Fibroblast of peridontal ligament (primary cell): ENCODE results near the gene ALG2.
A peak's percentile ranks its signal among the peaks of the same experiment; 100 is the strongest.

ENCODE experiments used
- DNase-seq: peaks from one replicate; pipeline ENCODE4 v3.0.0-alpha.2; 2010; ENCODE audit errors: extremely low read depth

The ALG2 gene, protein sequence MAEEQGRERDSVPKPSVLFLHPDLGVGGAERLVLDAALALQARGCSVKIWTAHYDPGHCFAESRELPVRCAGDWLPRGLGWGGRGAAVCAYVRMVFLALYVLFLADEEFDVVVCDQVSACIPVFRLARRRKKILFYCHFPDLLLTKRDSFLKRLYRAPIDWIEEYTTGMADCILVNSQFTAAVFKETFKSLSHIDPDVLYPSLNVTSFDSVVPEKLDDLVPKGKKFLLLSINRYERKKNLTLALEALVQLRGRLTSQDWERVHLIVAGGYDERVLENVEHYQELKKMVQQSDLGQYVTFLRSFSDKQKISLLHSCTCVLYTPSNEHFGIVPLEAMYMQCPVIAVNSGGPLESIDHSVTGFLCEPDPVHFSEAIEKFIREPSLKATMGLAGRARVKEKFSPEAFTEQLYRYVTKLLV

DNA sequence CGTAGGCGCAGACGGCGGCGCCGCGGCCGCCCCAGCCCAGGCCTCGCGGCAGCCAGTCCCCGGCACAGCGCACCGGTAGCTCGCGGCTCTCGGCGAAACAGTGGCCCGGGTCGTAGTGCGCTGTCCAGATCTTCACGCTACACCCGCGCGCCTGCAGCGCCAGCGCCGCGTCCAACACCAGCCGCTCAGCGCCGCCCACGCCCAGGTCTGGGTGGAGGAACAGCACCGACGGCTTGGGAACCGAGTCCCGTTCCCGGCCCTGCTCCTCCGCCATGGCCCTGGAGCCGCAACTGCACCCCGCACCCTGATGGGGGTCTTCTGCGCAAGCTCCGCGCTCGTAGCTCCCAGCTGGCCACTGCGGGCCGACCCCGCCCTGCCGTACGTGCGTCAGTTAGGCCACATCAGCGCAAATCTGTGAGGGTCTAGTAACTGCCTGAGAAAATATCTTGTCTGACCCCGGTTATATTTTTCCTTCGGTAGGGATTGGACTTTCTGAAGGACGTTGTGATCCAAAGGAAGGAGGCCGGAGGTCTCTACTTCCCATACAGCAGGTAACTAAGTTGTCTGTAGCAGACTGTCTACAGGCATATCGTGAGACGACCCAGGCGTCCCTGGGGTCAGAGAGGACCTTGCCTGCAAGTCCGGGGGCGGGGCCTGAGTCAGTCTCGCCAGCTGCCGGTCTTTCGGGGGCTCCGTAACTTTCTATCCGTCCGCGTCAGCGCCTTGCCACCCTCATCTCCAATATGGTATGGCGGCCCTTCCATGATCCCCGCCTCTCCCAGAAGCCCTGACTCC is at the start of gene ALG2, which contains the start of gene SEC61B:
Gene ALG2, minus strand, starts transcription at position 322 of the 795 bp plus-strand sequence. Its CDS starts 48 bp downstream, at position 274.
Gene SEC61B, plus strand, starts transcription at position 662 of the 795 bp plus-strand sequence. Its CDS starts 82 bp downstream, at position 744.
- DNase-seq, result peak; percentile 96

DNA sequence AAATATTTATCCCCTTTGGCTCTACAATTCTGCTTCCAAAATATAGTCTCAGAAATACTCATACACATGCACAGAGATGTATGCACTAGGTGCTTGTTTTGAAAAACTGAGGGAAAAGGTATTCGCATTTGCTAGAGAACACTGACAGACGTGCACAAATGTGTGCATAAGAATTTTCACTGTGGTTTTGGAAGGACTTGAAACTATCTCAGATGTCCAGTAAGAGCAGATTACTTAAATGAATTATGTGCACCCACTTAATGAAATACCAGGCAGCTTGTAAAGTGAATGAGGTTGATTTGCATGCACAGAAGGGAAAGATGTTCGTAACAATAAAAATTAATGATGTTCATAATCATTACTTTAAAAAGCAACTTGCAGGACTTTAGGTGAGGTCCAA is 48.7 kb upstream of the ALG2 start:
- no peak for DNase-seq

DNA sequence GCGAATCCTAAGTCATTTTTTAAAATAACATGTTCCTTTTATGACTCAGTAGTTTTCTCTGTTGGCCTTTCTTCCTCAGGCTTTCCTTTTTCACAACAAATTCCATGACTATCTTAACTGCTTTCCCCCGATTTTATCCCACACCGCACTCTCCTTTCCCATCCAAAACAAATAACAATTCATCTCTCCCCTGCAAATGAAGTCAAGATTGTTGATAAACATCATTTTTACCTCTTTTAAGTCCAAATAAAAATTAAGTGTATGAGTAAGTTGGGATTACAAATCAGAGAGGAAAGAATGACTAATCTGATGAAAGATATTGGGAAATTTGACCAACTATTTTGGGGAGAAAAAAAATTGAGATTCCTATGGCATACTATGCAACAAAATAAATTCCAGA is 47.7 kb upstream of the ALG2 start:
- peak; percentile 87 for DNase-seq

DNA sequence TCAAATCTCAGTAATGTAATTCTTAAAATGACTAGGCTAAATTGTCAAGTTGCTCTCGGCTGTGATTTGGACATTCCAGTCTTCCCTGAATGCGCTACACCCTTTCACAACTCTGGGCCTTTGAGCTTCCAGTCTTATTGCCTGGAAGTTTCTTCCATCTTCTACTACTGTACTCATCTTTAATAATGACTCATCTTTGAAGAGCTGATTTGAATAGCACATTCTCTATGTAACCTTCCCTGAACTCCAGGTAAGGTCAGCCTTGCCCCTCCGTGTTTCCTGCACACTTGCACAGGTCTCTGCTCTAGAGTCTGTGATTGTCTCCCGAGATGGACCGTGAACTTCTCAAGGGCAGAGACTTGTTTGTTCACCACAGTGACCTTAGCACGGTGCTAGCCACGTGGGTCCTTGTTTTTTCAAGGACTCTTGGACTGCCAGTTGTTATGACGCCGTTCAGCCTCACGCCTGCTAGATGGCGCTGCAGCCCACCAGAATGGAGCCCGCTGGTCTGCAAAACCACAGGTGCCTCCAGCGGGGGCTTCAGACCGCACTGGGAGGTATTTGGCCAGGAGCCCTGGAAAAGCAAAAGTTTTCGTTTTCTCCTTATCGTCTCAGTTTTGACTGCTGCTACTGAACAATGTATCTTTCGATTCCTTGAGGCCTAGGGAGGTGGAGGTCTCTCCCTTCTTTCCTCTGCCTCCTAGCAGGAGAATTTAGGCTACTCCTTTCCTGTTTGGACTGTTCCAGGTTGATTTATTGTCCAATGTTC is 44.7 kb upstream of the ALG2 start:
- DNase-seq, result peak; percentile 79

DNA sequence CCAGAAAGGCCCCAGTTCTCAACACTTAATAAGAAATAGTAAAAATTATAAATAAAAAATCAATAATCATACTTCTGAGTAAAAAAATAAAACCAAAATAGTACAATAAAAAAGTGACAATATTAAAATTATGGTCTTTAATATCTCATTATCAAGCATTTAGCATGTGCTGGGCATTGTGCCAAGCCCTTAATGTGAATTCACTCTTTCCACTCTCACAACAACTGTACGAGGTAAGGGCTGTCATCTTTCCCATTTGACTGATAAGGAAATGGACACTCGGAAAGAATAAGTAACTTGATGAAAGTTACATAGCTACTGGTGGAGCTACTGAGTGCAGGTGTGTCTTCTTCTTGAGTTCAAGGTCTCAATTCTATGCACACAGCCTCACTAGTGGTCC is 43.9 kb upstream of the ALG2 start:
- DNase-seq, result no peak

DNA sequence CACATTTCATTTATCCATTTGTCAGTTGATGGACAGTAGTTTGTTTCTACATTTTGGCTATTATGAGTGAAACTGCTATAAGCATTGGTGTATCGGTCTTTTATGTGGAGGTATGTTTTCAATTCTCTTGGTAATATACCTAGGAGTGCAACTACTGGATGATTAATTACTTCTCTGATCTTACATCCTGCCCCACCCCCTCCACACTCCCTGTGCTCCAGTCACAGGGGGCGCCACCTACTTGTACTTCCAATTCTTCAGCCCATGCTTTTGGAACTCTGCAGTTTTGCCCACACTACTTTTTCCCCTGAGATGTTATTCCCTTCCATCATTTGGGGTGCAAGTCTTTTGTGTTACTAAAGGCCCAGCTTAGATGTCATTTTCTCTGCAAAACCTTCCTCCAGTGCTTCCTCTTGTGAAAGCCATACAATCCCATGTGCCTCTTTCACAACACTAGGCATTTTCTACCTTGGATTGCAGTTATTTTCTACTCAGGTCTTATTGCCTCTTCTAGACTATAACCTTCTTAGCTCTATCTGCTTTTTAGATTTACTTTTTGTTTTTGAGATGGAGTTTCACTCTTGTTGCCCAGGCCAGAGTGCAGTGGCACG is 42.4 kb upstream of the ALG2 start:
- DNase-seq, result peak; percentile 14

DNA sequence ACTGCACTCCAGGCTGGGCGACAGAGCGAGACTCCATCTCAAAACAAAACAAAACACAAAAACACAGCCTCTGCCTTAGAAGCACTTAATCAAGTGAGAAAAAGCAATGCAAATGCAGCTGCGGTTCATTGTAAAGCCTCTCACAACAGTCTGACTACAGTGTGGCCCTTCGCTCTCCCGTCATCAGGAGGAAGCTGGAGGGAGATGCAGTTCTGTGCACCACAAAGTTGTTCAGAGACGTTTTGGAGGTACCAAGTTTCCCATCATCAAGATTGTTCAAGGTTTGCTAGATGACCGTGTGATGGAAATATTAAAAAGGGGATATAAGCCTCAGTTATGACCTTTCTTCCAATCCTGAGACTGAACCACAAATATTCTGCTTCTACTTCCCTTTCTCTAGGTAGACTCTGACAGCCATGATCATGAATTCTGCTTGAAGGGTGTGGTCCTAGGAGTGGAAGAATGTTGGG is 41.2 kb upstream of the ALG2 start:
- DNase-seq, result no peak

DNA sequence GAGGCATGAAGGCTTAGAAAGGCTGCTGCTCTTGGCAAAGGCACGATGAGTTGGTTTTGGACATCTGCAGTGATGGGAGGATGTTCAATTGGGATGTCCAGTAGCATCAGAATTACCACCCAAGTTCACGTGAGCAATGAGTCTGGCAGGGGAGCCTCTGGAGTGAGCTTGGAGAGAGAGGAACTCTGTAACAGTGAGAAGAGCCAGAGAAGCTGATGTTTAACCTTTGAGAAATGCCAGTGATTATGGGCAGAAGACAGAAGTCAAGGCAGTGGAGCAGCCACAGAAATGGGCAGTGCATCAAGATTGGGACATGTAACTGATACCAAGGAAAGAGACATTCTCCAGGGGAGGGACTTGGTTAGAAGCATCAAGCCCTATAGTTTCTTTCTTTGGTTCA is 40.2 kb upstream of the ALG2 start:
- DNase-seq, result no peak

DNA sequence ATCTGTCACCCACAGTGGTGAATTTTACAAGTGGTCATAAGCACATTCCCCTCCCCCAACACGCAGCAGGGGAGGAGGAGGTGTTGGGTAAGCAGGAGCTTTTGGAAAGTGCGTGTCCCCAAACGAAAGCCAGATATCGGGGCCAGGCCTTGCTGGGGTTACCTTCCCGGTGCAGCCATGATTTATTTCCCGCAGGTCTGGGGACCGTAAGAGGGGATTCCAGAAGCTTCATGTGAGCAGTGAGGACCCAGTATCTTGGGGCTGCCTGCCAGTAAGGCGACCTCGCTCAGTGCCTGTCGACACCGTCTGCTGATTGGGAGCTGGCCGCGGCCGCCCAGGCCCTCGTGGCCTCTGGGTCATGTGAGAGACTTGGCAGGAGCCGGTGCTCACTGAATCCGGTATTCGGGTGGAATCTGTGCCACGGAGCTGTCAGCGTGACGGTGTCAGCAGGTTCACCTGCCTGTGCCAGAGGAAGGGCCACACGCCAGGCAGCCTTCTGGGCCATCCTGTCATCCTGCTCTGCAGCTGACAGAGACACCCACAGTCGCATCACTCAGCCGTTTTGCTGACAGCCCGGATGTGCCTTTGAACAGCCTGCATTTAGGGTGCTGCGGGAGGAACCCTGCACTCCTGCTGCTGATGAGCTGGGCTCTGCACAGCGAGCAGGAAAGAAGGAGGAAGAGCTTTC is 37.6 kb upstream of the ALG2 start:
- DNase-seq, result peak; percentile 21

DNA sequence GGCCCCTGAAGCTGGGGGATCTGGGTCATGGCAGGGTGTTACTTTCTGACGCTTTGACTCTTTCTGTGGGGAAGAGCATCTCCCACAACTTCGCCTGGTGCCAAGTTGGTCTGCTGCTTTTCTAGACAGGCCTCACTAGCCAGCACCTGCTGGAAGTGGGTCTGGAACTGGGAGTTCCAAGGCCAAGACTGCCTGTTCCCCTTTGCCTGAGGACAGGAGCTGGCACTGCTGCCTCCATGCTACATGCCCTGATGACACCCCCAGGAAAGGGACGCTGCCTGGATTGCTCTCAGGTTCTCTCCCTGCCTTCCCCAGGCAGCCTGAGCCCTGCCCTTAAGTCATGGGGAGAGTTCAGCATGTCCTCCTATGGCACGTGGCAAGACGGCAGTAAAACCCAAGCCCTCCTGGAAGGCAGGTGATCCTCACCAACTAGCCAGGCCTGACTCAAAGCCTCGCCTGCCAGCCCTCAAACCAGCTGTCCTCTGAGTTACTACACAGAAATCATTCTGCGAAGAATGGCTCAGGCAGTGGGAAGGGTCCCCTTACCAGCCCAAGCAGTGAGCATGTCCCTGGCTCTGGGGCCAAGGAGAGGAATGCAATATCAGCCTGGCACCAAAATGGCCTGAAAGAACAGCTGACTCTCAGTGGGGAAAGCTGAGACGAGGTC is 36.1 kb upstream of the ALG2 start:
- no peak for DNase-seq

DNA sequence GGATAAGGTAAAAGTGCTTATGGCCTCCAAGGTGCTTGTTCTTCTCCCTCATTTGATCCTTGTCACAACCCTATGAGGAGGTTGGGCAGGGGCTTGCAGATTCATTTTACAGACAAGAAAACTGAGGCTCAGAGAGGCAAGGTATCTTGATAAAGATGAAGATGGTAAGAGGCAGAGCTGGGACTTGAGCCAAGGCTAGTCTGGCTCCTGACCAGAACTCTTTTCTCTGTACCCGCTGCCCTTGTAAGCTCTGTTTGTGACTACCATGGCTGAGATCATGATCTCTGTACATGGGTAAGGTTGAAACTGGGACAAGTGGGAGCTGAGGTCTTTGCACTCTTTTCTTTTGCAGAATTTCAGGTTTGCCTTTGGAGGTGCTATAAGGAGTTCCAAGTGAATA is 33.9 kb upstream of the ALG2 start:
- no peak for DNase-seq

DNA sequence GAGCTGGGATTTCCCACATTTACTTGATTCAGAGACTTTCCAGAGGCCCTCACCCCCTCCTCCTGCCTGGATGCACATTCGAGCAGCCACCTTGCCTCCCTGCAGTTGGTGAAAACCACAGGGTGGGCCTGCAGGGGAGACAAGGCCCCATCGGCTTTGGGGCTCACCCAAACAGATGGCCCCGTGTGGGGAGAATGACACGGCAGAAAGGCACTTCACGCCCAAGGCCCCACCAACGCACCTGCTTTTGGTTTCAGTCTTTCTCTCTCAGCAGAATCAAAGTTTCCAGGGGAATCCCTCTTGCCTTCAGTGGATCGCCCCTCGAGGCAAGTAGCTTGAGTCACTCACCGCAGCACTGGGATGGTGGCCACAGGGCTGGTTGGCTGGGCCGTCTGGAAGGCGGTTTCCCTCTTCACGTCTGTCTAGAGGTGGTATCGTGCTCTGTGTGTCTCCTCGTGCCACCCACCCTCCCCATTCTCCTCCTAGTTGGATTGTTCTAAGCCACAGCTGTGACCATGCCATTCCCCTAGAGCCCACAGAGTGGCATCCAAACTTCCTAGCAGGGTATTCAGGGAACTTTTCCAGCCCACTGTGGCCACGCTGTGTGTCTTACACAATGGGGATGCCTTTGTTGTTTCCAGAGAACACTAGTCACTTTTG is 32.2 kb upstream of the ALG2 start:
- DNase-seq, result no peak

DNA sequence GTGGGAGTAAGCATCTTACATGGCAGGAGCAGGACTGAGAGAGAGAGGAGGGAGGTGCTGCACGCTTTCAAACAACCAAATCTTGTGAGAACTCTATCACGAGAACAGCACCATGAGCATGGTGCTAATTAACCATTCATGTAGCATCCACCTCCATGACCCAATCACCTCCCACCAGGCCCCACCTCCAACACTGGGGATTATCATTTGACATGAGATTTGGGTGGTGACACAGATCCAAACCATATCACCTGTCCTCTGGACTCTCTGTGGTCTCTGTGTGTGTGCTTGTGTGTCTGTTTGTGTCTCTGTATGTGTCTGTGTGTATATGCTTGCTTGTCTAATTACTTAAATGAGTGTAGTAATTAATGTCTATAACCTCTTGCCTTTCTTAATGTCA is 31.4 kb upstream of the ALG2 start:
- no peak for DNase-seq

DNA sequence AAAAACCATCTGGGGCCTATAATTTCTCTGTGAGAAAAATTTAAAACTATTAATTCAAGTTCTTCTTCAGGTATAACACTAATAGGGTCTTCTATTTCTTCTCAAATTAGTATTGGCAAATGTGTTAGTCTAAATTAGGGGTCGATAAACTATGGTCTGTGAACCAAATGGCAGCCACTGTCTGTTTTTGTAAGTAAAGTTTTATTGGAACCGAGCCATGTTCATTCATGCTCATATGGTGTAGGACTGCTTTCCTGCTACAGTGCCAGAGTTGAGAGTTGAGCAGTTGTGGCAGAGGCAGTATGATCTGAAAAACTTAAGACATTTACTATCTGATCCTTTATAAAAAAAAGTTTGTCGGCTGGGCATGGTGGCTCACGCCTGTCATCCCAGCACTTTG is 29.4 kb upstream of the ALG2 start:
- DNase-seq, result no peak

DNA sequence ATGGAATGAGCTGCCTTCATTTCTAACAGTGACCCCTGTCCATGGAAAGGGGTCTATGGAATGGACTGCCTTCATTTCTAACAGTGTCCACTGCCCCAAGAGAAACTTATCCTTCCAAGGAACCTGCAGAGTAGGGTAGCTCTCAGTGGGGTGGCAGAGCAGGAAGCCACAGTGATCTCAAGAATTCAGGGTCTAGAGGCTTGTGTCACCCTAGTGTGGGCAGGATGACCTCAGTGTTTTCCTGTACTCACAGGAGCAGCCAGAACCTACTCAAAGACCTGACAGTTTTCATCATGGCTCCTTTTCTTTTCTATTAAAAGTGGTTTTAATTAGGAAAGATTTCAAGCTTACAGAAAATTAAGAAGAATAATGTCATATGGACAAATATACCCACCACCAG is 27.9 kb upstream of the ALG2 start:
- no peak for DNase-seq

DNA sequence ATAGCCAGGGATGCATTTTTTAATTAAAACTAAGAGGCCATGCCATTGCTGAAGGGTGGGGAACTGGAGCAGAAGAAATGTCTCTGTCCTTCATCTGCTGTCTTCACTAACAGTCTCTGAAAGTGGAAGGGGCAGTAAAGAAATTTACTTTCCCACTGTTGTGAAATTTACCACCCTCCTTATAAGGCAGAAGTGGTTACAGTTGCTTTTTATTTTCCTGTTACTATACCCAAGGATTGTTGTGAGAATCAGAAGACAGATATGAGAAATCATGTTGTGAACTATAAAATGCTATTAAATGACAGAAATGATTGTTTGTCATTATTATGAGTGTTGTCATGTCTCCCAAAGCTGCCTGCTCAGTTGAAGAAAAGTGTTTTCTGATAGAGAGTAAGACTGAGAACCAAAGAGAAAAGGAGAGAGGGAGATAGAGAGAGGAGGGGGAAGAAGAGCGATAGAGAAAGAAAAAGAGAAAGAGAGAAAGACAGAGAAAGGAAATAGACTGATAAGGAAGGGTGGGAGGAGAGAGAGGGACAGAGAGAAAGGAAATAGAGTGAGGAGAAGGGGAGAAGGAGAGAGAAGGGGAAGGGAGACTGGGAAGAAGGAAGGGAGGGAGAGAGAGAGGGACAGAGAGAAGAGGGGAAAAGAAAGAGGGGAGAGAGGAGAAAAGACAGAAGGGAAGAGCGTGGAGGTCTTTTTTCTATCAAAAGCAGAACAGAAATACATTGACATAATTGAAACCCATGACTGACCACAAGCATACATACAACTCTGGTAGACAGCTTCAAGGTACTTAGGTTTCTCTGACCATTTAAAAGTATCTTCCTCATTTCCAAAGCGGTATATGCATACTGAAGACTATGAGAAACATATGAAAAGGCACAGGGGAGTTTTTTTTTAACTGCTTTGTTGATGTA is 22.9 kb upstream of the ALG2 start:
- no peak for DNase-seq

DNA sequence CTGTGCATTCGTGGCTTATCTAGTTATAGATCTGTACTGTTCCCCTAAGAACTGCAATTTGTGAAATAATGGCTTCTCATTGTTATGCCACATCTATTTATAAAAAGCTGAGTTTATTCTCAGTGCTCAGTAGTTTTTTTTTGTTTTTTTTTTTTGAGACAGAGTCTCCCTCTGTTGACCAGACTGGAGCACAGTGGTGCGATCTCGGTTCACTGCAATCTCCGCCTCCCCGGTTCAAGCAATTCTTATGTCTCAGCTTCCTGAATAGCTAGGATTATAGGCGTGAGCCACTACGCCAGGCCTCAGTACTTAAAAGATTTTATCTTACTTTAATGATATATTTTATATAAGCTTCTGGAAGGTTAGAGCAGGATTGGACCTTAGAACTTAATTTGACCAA is 19.4 kb upstream of the ALG2 start:
- DNase-seq, result no peak

DNA sequence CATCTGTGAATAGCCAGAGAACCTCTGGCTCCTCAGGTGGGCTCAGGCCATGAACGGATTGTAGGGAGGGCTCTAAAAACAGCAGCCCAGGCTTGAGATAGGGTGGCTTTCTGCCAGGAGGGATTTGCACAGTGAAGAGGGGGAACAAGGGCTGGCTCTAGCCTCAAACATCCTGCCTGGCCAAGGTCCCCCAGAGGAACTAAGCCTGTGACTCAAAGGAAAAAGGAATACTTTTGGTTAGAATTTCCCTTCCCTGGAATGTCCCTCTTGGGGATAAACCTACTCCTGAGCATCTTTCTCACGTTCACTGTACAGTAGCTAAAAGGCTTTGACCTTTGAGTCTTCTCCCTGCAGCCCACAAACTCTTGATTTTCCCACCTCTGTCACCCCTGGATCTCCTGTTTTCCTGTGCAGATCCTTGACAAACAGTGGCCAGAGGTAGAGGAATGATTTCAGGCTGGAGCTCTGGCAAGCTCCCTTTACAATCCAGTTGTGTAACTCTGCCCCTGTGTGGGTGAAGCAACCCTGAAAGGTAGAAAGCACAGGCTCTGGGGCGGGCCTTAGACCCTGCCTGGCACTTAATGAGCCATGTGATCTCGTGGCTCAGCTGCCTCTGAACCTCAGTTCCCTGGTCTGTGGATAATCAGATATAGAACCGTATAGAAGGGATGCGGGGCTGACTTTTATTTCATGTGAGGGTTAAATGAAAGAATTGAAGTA is 17.8 kb upstream of the ALG2 start:
- peak; percentile 70 for DNase-seq
